HepG2 (cell line): ENCODE data around the gene CHMP1B. TPM values are rescaled to one million over a fixed set of nuclear protein-coding genes. Genes with fewer than 3 reads are reported as not detected.
A peak's percentile ranks its signal among the peaks of the same experiment; 100 is the strongest.

ENCODE experiments used
- CBX2 ChIP-seq, 2 experiments: fragments of 200-600 bp in 1 of 2; sonication (generic); formaldehyde crosslinking in 1 of 2; IDR thresholded peaks; 2 replicates each; pipeline versions ENCODE4 v1.7.0 to v1.8.1; 2018 to 2022; ENCODE audit warnings: low read depth in 2 of 2, low read length in 1 of 2, mild to moderate bottlenecking in 1 of 2, missing genetic modification reagents in 1 of 2
- NFE2 ChIP-seq: sonication (generic); formaldehyde crosslinking; IDR thresholded peaks from 2 replicates; pipeline ENCODE4 v1.4.0; 2020; ENCODE audit warnings: missing genetic modification reagents
- NFE2L1 ChIP-seq: sonication (generic); formaldehyde crosslinking; IDR thresholded peaks from 2 replicates; pipeline ENCODE4 v1.4.0; 2020; ENCODE audit warnings: missing genetic modification reagents, mild to moderate bottlenecking, borderline replicate concordance
- SIN3A ChIP-seq: IDR thresholded peaks from 2 replicates; pipeline ENCODE4 v1.6.1; 2011; ENCODE audit warnings: low read depth, mild to moderate bottlenecking, control low read depth, low read length, borderline replicate concordance
- SP140L ChIP-seq: sonication (generic); formaldehyde crosslinking; IDR thresholded peaks from 2 replicates; pipeline ENCODE4 v1.4.0; 2020; ENCODE audit warnings: missing genetic modification reagents, borderline replicate concordance
- TCF7 ChIP-seq: sonication (generic); IDR thresholded peaks from 2 replicates; pipeline ENCODE4 v1.6.1; 2016; ENCODE audit warnings: antibody characterized with exemption, low read depth
- THAP9 ChIP-seq: sonication (generic); formaldehyde crosslinking; IDR thresholded peaks from 2 replicates; pipeline ENCODE4; 2020; ENCODE audit warnings: missing genetic modification reagents, mild to moderate bottlenecking, borderline replicate concordance
- ZBTB8A ChIP-seq: sonication (generic); formaldehyde crosslinking; IDR thresholded peaks from 2 replicates; pipeline ENCODE4 v1.4.0; 2020; ENCODE audit warnings: mild to moderate bottlenecking, low read depth, missing genetic modification reagents, borderline replicate concordance
- ZNF33B ChIP-seq: sonication (generic); formaldehyde crosslinking; IDR thresholded peaks from 2 replicates; pipeline ENCODE4 v1.5.1; 2020; ENCODE audit warnings: mild to moderate bottlenecking, missing genetic modification reagents
- ZUFSP ChIP-seq: sonication (generic); formaldehyde crosslinking; IDR thresholded peaks from 2 replicates; pipeline ENCODE4 v1.9.0; 2021; ENCODE audit warnings: missing genetic modification reagents, mild to moderate bottlenecking, borderline replicate concordance
- polyA plus RNA-seq, 8 experiments: library from polyadenylated mRNA; depleted of rRNA in 3 of 8; stranded (reverse) in 7 of 8; unstranded in 1 of 8; fragments of >200 nt; fragmentation: Illumina TruSeq in 4 of 8; extraction: Trizol in 4 of 8; gene quantifications; 2 replicates each; pipeline versions ENCODE4 v1.2.1 to v1.2.3, GENCODE V29; 2011 to 2016; ENCODE audit warnings: low read depth in 4 of 8, missing spikeins in 1 of 8, mixed read lengths in 1 of 8; ENCODE audit not compliant: insufficient read depth in 1 of 8
- total RNA-seq, 5 experiments: library from RNA; depleted of rRNA; stranded (reverse); fragments of >200 nt; fragmentation: Illumina TruSeq; extraction: Trizol; gene quantifications; 2 replicates each; pipeline ENCODE4 v1.2.3, GENCODE V29; 2016; ENCODE audit warnings: low read depth in 1 of 5
- TF ChIP-seq, protein P1 (sequence below), 2 experiments: fragments of 450-650 bp in 1 of 2; sonication (generic) in 1 of 2; formaldehyde crosslinking in 1 of 2; IDR thresholded peaks; 2 replicates each; pipeline versions ENCODE4 v1.6.1 to v1.8.0; 2016 to 2022; ENCODE audit warnings: antibody characterized with exemption in 1 of 2, mild to moderate bottlenecking in 1 of 2, missing genetic modification reagents in 1 of 2
- TF ChIP-seq, protein P2 (sequence below): sonication (generic); formaldehyde crosslinking; IDR thresholded peaks from 2 replicates; pipeline ENCODE4 v1.4.0; 2020; ENCODE audit warnings: missing genetic modification reagents

CHMP1B gene
- total and polyA plus RNA-seq, 2 of the 13 experiments (the other 11 are each of a cell fraction or from before 2014, with no cell fraction given) = 18.8 to 20.2 TPM

DNA sequence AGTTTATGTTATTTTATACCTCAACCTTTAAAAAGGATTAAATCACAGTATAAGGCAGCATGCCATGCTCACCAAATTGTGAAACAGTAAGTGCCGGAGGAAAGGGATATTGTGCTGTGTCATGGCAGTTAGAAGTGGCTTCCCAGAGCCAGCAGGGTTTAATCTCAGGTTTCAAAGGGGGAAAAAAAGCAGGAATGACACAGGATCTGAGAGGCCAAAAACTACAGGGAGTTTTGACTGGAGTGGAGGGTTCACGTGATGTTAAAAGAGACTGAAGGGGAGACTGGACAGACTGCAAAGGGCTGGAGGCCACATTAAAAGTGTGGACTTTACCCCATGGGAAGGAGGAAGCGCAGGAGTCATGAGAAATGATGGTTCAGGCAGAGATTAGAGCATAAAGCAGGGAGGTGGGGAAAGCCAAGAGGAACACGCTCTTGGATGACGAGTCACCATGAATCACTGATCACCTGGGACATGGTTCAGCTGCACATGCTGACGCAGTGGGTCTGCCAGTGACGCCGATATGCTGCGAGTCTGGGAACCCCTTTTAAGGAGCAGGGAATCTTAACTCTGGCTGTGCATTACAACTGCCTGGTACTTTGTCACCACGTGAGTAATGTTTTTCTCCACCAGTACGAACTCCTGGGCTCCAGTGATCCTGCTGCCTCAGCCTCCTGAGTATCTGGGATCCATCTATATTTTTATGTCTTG is 6.1 kb downstream of the CHMP1B start (continued):
- peak; percentile 59 for TF ChIP-seq TCF7
- TF ChIP-seq, protein P1, sequence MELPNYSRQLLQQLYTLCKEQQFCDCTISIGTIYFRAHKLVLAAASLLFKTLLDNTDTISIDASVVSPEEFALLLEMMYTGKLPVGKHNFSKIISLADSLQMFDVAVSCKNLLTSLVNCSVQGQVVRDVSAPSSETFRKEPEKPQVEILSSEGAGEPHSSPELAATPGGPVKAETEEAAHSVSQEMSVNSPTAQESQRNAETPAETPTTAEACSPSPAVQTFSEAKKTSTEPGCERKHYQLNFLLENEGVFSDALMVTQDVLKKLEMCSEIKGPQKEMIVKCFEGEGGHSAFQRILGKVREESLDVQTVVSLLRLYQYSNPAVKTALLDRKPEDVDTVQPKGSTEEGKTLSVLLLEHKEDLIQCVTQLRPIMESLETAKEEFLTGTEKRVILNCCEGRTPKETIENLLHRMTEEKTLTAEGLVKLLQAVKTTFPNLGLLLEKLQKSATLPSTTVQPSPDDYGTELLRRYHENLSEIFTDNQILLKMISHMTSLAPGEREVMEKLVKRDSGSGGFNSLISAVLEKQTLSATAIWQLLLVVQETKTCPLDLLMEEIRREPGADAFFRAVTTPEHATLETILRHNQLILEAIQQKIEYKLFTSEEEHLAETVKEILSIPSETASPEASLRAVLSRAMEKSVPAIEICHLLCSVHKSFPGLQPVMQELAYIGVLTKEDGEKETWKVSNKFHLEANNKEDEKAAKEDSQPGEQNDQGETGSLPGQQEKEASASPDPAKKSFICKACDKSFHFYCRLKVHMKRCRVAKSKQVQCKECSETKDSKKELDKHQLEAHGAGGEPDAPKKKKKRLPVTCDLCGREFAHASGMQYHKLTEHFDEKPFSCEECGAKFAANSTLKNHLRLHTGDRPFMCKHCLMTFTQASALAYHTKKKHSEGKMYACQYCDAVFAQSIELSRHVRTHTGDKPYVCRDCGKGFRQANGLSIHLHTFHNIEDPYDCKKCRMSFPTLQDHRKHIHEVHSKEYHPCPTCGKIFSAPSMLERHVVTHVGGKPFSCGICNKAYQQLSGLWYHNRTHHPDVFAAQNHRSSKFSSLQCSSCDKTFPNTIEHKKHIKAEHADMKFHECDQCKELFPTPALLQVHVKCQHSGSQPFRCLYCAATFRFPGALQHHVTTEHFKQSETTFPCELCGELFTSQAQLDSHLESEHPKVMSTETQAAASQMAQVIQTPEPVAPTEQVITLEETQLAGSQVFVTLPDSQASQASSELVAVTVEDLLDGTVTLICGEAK (IDR thresholded peaks at IDR 0.05) = no peak
- TF ChIP-seq, protein P1 (CRISPR knock-in tag; IDR thresholded peaks at IDR 0.05) = peak; percentile 47; the same call in 1 of the 2 replicates
- TF ChIP-seq, protein P2, sequence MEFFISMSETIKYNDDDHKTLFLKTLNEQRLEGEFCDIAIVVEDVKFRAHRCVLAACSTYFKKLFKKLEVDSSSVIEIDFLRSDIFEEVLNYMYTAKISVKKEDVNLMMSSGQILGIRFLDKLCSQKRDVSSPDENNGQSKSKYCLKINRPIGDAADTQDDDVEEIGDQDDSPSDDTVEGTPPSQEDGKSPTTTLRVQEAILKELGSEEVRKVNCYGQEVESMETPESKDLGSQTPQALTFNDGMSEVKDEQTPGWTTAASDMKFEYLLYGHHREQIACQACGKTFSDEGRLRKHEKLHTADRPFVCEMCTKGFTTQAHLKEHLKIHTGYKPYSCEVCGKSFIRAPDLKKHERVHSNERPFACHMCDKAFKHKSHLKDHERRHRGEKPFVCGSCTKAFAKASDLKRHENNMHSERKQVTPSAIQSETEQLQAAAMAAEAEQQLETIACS (CRISPR knock-in tag) = no peak
- TF ChIP-seq ZNF33B (CRISPR knock-in tag) = no peak
- peak; percentile 68; the same call in 1 of the 2 replicates for TF ChIP-seq SP140L (CRISPR knock-in tag)
- TF ChIP-seq SIN3A = peak; percentile 42; the same call in 1 of the 2 replicates
- TF ChIP-seq NFE2L1 (CRISPR knock-in tag) = no peak
- no peak for TF ChIP-seq THAP9 (CRISPR knock-in tag)
- TF ChIP-seq CBX2 (IDR thresholded peaks at IDR 0.05; ENCODE audit: low read depth, low read length) = no peak
- TF ChIP-seq CBX2 (CRISPR knock-in tag; IDR thresholded peaks at IDR 0.05; ENCODE audit: low read depth) = no peak
- TF ChIP-seq ZUFSP (CRISPR knock-in tag) = no peak
- no peak for TF ChIP-seq ZBTB8A (CRISPR knock-in tag)
- peak; percentile 93 for TF ChIP-seq NFE2 (CRISPR knock-in tag)
